Lung (tissue), 12 donors: ENCODE measurements around the gene PDZRN4. TPM values are rescaled to one million over a fixed set of nuclear protein-coding genes. Genes with fewer than 3 reads are reported as not detected.

Source experiments
- ATAC-seq: fragments of 200-7000 bp; cut with Tn5 transposase; one replicate; pipeline ENCODE4 v1.9.1; 2020; ENCODE audit warnings: moderate number of reproducible peaks; ENCODE audit not compliant: insufficient read depth, low FRiP score
- DNase-seq, 3 donors: peaks; one replicate each; pipeline ENCODE4 v3.0.0-alpha.2; 2013 to 2017
- H3K27ac ChIP-seq, 2 donors: one replicate each; pipeline ENCODE4 v1.5.1; 2013; ENCODE audit warnings: mild to moderate bottlenecking in 2 of 2, moderate library complexity in 2 of 2, control low read depth in 1 of 2, inconsistent platforms in 1 of 2, low read depth in 1 of 2, low read length in 1 of 2
- H3K27me3 ChIP-seq, 3 donors: one replicate each; pipeline ENCODE4 v1.5.1; 2013; ENCODE audit warnings: low read length in 2 of 3; ENCODE audit not compliant: control insufficient read depth in 3 of 3, insufficient read depth in 3 of 3
- H3K36me3 ChIP-seq, 4 donors: one replicate each; pipeline ENCODE4 v1.5.1; 2013; ENCODE audit warnings: low read length in 4 of 4, mild to moderate bottlenecking in 1 of 4, moderate library complexity in 1 of 4; ENCODE audit not compliant: control insufficient read depth in 4 of 4, insufficient read depth in 4 of 4
- H3K4me1 ChIP-seq, 5 donors: one replicate each; pipeline ENCODE4 v1.5.1; 2013; ENCODE audit warnings: low read length in 5 of 5, mild to moderate bottlenecking in 2 of 5, moderate library complexity in 1 of 5; ENCODE audit not compliant: control insufficient read depth in 5 of 5, insufficient read depth in 5 of 5
- H3K4me3 ChIP-seq: one replicate; pipeline ENCODE4 v1.5.1; 2013; ENCODE audit warnings: mild to moderate bottlenecking, control low read depth, moderate library complexity
- H3K9ac ChIP-seq, 2 donors: one replicate each; pipeline ENCODE4 v1.5.1; 2013; ENCODE audit warnings: low read length in 2 of 2, control low read depth in 1 of 2; ENCODE audit not compliant: insufficient read depth in 1 of 2
- H3K9me3 ChIP-seq, 4 donors: one replicate each; pipeline ENCODE4 v1.5.1; 2013; ENCODE audit warnings: low read length in 3 of 4, mild to moderate bottlenecking in 1 of 4, moderate library complexity in 1 of 4; ENCODE audit not compliant: control insufficient read depth in 4 of 4, insufficient read depth in 3 of 4
- WGBS, 2 donors: extraction: QIAGEN DNeasy Blood & Tissue Kit; methylation state at CpG; one replicate each; pipeline ENCODE4 v1.1.7; 2013; 5-methylcytosine and 5-hydroxymethylcytosine counted together
- polyA plus RNA-seq, 2 donors: library from polyadenylated mRNA; stranded (reverse); fragments of 200-250 nt; gene quantifications; one replicate each; pipeline ENCODE4 v1.2.1, GENCODE V29; 2013
- total RNA-seq, 2 donors: library from RNA; depleted of rRNA in 1 of 2; stranded (reverse); fragments of >200 nt in 1 of 2; gene quantifications; one replicate each; pipeline ENCODE4 v1.2.1, GENCODE V29; 2014 to 2021
- TF ChIP-seq, protein P1 (sequence below): IDR thresholded peaks from 2 replicates; pipeline ENCODE4 v1.5.1; 2012; ENCODE audit warnings: mild to moderate bottlenecking; ENCODE audit errors: control extremely low read depth, extremely low read depth
- donor health status: control.
- donor health status: control.
- donor health status: Bipolar disorder and iron deficiency.
- donor health status: healthy.
- donor health status: DM: yes; HTN: yes; CAD: no.

PDZRN4 gene
- total and polyA plus RNA-seq, 4 donors = 0.05 to 0.54 (median 0.32) TPM

- TF ChIP-seq, protein P1, sequence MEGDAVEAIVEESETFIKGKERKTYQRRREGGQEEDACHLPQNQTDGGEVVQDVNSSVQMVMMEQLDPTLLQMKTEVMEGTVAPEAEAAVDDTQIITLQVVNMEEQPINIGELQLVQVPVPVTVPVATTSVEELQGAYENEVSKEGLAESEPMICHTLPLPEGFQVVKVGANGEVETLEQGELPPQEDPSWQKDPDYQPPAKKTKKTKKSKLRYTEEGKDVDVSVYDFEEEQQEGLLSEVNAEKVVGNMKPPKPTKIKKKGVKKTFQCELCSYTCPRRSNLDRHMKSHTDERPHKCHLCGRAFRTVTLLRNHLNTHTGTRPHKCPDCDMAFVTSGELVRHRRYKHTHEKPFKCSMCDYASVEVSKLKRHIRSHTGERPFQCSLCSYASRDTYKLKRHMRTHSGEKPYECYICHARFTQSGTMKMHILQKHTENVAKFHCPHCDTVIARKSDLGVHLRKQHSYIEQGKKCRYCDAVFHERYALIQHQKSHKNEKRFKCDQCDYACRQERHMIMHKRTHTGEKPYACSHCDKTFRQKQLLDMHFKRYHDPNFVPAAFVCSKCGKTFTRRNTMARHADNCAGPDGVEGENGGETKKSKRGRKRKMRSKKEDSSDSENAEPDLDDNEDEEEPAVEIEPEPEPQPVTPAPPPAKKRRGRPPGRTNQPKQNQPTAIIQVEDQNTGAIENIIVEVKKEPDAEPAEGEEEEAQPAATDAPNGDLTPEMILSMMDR = no peak
- Histone ChIP-seq H3K9ac (no peak overlapping the region), H3K4me3 (no peak overlapping the region), H3K27ac (no peak overlapping the region), H3K27me3 (no peaks in the 10 kb centered on the region), H3K4me1 (peaks cover 0 to 12% (median 0%) of the 10 kb centered on the region in 5 donors), H3K36me3 (no peaks in the 10 kb centered on the region), H3K9me3 (no peaks in the 10 kb centered on the region)
- 32 to 33% methylated on average over 1 of the region's 1 CpG for WGBS, 2 donors
- no peak for ATAC-seq
- DNase-seq = peak in 2 of 3 donors; percentile 46 to 59
Observed at GRCh38 chr12:41465526-41465925, 277.4 kb downstream of the PDZRN4 start.

DNA sequence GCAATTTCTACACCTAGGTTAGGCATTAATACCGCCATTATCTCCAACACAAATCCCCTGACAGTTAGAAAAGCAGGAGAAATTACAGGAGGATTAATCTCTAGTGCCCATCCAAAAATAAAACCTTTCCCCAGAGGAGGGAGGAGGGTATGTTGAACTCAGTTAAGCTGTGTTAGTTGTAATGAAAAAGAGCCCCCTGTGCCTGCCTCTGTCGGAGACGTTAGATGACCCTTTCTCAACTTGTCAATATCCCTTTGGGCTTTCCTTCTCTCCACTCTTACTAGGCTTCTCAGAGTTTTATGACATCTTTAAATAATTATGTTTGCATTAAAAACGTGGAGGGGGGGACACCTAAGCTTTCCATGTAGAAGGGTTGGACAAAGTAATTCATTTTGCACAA, 278.2 kb downstream of the PDZRN4 start:
- H3K4me1 ChIP-seq = peaks cover 0 to 12% (median 0%) of the 10 kb centered on the region in 5 donors
- H3K4me3 ChIP-seq = no peak overlapping the region
- peak in 1 of 3 donors; percentile 3 for DNase-seq
- no peak for ATAC-seq
- H3K27me3 ChIP-seq = no peaks in the 10 kb centered on the region
- TF ChIP-seq, protein P1 = no peak
- H3K9ac ChIP-seq = no peak overlapping the region
- no peak overlapping the region for H3K27ac ChIP-seq
- no peaks in the 10 kb centered on the region for H3K36me3 ChIP-seq
- WGBS, 2 donors = 80% methylated on average over 4 of the region's 4 CpGs
- no peaks in the 10 kb centered on the region for H3K9me3 ChIP-seq

DNA sequence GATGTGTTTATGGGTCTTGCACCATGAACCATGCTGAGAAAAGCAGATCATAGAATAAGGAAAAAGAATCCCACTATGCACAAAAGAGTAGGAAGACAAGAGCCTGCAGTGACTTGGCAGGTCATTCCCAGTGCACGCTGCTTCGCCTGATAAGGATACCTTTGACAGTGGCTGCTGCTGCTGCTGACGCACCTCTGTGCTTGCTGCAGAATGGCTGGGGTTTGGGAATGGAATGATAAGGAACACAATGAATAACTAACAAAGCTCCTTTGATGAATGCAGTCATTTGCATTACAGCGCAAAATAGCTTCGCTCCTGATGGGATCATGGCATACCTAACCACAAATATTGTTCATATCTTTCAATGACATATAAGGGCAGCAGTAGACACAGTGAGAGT, 278.7 kb downstream of the PDZRN4 start:
- H3K27me3 ChIP-seq = no peaks in the 10 kb centered on the region
- no peak for DNase-seq

More for the DNA sequence above, 278.7 kb downstream of the PDZRN4 start:
- Histone ChIP-seq H3K4me3 (no peak overlapping the region), H3K36me3 (no peaks in the 10 kb centered on the region), H3K27ac (no peak overlapping the region), H3K4me1 (peaks cover 0 to 12% (median 0%) of the 10 kb centered on the region in 5 donors), H3K9me3 (no peaks in the 10 kb centered on the region), H3K9ac (no peak overlapping the region)
- ATAC-seq = no peak
- TF ChIP-seq, protein P1 = no peak
- 89 to 95% methylated on average over 5 of the region's 5 CpGs for WGBS, 2 donors
